ENCODE results near the gene CLDN9. TPM values are rescaled to one million over a fixed set of nuclear protein-coding genes. Genes with fewer than 3 reads are reported as not detected.

Gene CLDN9
- total and polyA plus RNA-seq, 12 donors, result 0.19 to 3.2 (median 0.90) TPM

- ATAC-seq (no peak), DNase-seq (no peak)
- no peaks in the 10 kb centered on the region for H3K9me3 ChIP-seq
- peaks cover 19 to 57% (median 36%) of the 10 kb centered on the region in 7 donors for H3K27me3 ChIP-seq
- no peak within 1 kb of the TSS for H3K4me3 ChIP-seq
- 8 to 9% methylated on average over 49 to 52 of the region's 52 CpGs for WGBS, 2 donors
- H3K36me3 ChIP-seq, result no peaks in the 10 kb centered on the region
- no peak within 1 kb of the TSS for H3K27ac ChIP-seq
- H3K4me1 ChIP-seq, result peaks cover 15 to 48% (median 41%) of the 10 kb centered on the region in 9 donors
- intact Hi-C loops (cut with DNase I), result no loop called here
- TF ChIP-seq CTCF (IDR thresholded peaks at IDR 0.05), result peak in 4 of 9 donors; percentile 18 to 27 (median 24)
Measured at GRCh38 chr16:3017794-3018506, 5.2 kb downstream of the CLDN9 start, which contains the start of gene CLDN6. TSS of gene CLDN6 (minus strand) at chr16:3018183. CDS start at chr16:3016021, 2,162 bp downstream.

GRCh38 chr16:3019594-3020246 lies 7.0 kb downstream of the CLDN9 start:
- intact Hi-C loops (cut with DNase I), result no loop called here
- H3K4me1 ChIP-seq, result peaks cover 23 to 62% (median 53%) of the 10 kb centered on the region in 9 donors
- no peak for TF ChIP-seq CTCF (IDR thresholded peaks at IDR 0.05)

GRCh38 chr16:3020247-3020603 lies 7.5 kb downstream of the CLDN9 start, which contains the start of gene TNFRSF12A:
TSS of gene TNFRSF12A (plus strand) at chr16:3020368. CDS start at chr16:3020398, 30 bp downstream.
- Histone ChIP-seq H3K27ac (peak within 1 kb of the TSS; percentile 82 to 100 (median 97)), H3K4me3 (peak within 1 kb of the TSS; percentile 47 to 87 (median 74)), H3K36me3 (no peaks in the 10 kb centered on the region), H3K27me3 (peaks cover 11 to 34% (median 20%) of the 10 kb centered on the region in 7 donors), H3K4me1 (peaks cover 23 to 67% (median 55%) of the 10 kb centered on the region in 9 donors), H3K9me3 (no peaks in the 10 kb centered on the region)
- DNase-seq (peak; percentile 74 to 80), ATAC-seq (peak in 7 of 8 donors; percentile 9 to 48 (median 28))
- peak in 2 of 9 donors; percentile 25 to 26 for TF ChIP-seq CTCF (IDR thresholded peaks at IDR 0.05)
- 0 to 1% methylated on average over 41 to 48 of the region's 49 CpGs for WGBS, 2 donors
- intact Hi-C loops (cut with DNase I), result no loop called here

More at GRCh38 chr16:3019594-3020246, 7.0 kb downstream of the CLDN9 start:
- DNase-seq, result no peak
- Histone ChIP-seq H3K9me3 (no peaks in the 10 kb centered on the region), H3K4me3 (peak overlapping the region; percentile 47 to 87 (median 74)), H3K36me3 (no peaks in the 10 kb centered on the region), H3K27ac (peak overlapping the region in 5 of 10 donors; percentile 95 to 100 (median 98)), H3K27me3 (peaks cover 11 to 39% (median 20%) of the 10 kb centered on the region in 7 donors)
- ATAC-seq, result no peak
- WGBS, 2 donors, result 29 to 33% methylated on average over 40 of the region's 40 CpGs
